ENCODE measurements around the gene ARHGDIB. TPM values are rescaled to one million over a fixed set of nuclear protein-coding genes. Genes with fewer than 3 reads are reported as not detected.

Gene ARHGDIB
- total RNA-seq, 1 donor from 2014 or later: 19.0 TPM

- Histone ChIP-seq H3K9ac (ENCODE audit: low read length) (no peak overlapping the region), H4K20me1 (ENCODE audit: insufficient read depth, low read length) (no peaks in the 10 kb centered on the region), H3K27me3 (ENCODE audit: insufficient read depth, low read length) (no peaks in the 10 kb centered on the region), H3K4me3 (ENCODE audit: insufficient read depth, low read depth, low read length) (no peak overlapping the region), H3K9me3 (ENCODE audit: insufficient read depth, low read depth, low read length) (no peaks in the 10 kb centered on the region), H3K27ac (ENCODE audit: low read depth, low read length) (no peak overlapping the region), H2AFZ (ENCODE audit: low read depth, low read length) (no peak overlapping the region), H3K79me2 (ENCODE audit: insufficient read depth, low read length) (no peaks in the 10 kb centered on the region), H3K4me2 (ENCODE audit: low read length) (peak overlapping the region; percentile 24), H3K36me3 (ENCODE audit: insufficient read depth, low read length) (no peaks in the 10 kb centered on the region), H3K4me1 (ENCODE audit: insufficient read depth, low read length) (peaks cover 6% of the 10 kb centered on the region)
- H3K4me1 Mint-ChIP-seq (ENCODE audit: low read depth, unreplicated experiment): peaks cover 8% of the 10 kb centered on the region
- FAIRE-seq (peak; percentile 17), DNase-seq (ENCODE audit: low read depth) (peak; percentile 89)
- no peak overlapping the region for H3K27ac Mint-ChIP-seq (ENCODE audit: unreplicated experiment)
- no peaks in the 10 kb centered on the region for H3K27me3 Mint-ChIP-seq (ENCODE audit: low read depth, unreplicated experiment)
- TF ChIP-seq EZH2 (IDR thresholded peaks at IDR 0.05; ENCODE audit: insufficient read depth, low read length): no peak
- TF ChIP-seq CTCF (IDR thresholded peaks at IDR 0.05; ENCODE audit: insufficient read depth, low read depth, low read length): no peak
- H3K4me3 Mint-ChIP-seq (ENCODE audit: unreplicated experiment): no peak overlapping the region
- no peaks in the 10 kb centered on the region for H3K9me3 Mint-ChIP-seq (ENCODE audit: unreplicated experiment)
- H3K36me3 Mint-ChIP-seq (ENCODE audit: low read depth, unreplicated experiment): no peaks in the 10 kb centered on the region
Measured at GRCh38 chr12:14896521-14897169, 64.8 kb downstream of the ARHGDIB start.

- no peaks in the 10 kb centered on the region for H3K27me3 Mint-ChIP-seq (ENCODE audit: low read depth, unreplicated experiment)
- Histone ChIP-seq H3K4me3 (ENCODE audit: insufficient read depth, low read depth, low read length) (no peak overlapping the region), H3K27ac (ENCODE audit: low read depth, low read length) (no peak overlapping the region), H3K4me1 (ENCODE audit: insufficient read depth, low read length) (peaks cover 6% of the 10 kb centered on the region), H4K20me1 (ENCODE audit: insufficient read depth, low read length) (no peaks in the 10 kb centered on the region), H3K9ac (ENCODE audit: low read length) (no peak overlapping the region), H3K9me3 (ENCODE audit: insufficient read depth, low read depth, low read length) (no peaks in the 10 kb centered on the region), H3K4me2 (ENCODE audit: low read length) (no peak overlapping the region), H2AFZ (ENCODE audit: low read depth, low read length) (no peak overlapping the region), H3K27me3 (ENCODE audit: insufficient read depth, low read length) (no peaks in the 10 kb centered on the region), H3K36me3 (ENCODE audit: insufficient read depth, low read length) (no peaks in the 10 kb centered on the region), H3K79me2 (ENCODE audit: insufficient read depth, low read length) (no peaks in the 10 kb centered on the region)
- H3K4me3 Mint-ChIP-seq (ENCODE audit: unreplicated experiment): no peak overlapping the region
- TF ChIP-seq CTCF (IDR thresholded peaks at IDR 0.05; ENCODE audit: insufficient read depth, low read depth, low read length): no peak
- TF ChIP-seq EZH2 (IDR thresholded peaks at IDR 0.05; ENCODE audit: insufficient read depth, low read length): no peak
- no peaks in the 10 kb centered on the region for H3K36me3 Mint-ChIP-seq (ENCODE audit: low read depth, unreplicated experiment)
- peaks cover 8% of the 10 kb centered on the region for H3K4me1 Mint-ChIP-seq (ENCODE audit: low read depth, unreplicated experiment)
- no peaks in the 10 kb centered on the region for H3K9me3 Mint-ChIP-seq (ENCODE audit: unreplicated experiment)
- FAIRE-seq (no peak), DNase-seq (ENCODE audit: low read depth) (peak; percentile 46)
- H3K27ac Mint-ChIP-seq (ENCODE audit: unreplicated experiment): no peak overlapping the region
Measured at GRCh38 chr12:14893506-14894250, 67.7 kb downstream of the ARHGDIB start.

Measured in astrocyte (in vitro differentiated cells and primary cell).